Neural progenitor cell (in vitro differentiated cells): ENCODE data around the gene MAPK9.

Source experiments
- EZH2 ChIP-seq: fragments of 200-600 bp; sonication (generic); IDR thresholded peaks from 2 replicates; pipeline ENCODE4 v1.6.1; 2017; ENCODE audit warnings: antibody characterized with exemption, mild to moderate bottlenecking, moderate library complexity
- EZH2phosphoT487 ChIP-seq: fragments of 200-600 bp; sonication (generic); IDR thresholded peaks from 2 replicates; pipeline ENCODE4 v1.6.1; 2017; ENCODE audit warnings: antibody characterized with exemption
- TF ChIP-seq, protein P1 (sequence below): fragments of 200-600 bp; sonication (generic); IDR thresholded peaks from 2 replicates; pipeline ENCODE4 v1.5.1; 2017; ENCODE audit warnings: antibody characterized with exemption, mild to moderate bottlenecking

- TF ChIP-seq, protein P1, sequence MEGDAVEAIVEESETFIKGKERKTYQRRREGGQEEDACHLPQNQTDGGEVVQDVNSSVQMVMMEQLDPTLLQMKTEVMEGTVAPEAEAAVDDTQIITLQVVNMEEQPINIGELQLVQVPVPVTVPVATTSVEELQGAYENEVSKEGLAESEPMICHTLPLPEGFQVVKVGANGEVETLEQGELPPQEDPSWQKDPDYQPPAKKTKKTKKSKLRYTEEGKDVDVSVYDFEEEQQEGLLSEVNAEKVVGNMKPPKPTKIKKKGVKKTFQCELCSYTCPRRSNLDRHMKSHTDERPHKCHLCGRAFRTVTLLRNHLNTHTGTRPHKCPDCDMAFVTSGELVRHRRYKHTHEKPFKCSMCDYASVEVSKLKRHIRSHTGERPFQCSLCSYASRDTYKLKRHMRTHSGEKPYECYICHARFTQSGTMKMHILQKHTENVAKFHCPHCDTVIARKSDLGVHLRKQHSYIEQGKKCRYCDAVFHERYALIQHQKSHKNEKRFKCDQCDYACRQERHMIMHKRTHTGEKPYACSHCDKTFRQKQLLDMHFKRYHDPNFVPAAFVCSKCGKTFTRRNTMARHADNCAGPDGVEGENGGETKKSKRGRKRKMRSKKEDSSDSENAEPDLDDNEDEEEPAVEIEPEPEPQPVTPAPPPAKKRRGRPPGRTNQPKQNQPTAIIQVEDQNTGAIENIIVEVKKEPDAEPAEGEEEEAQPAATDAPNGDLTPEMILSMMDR, result no peak
- no peak for TF ChIP-seq EZH2
- no peak for TF ChIP-seq EZH2phosphoT487
Measured at GRCh38 chr5:180213657-180214207, 78.2 kb downstream of the MAPK9 start.
